Tibial nerve (tissue), 3 donors: ENCODE data around the gene ACTL6B.

Experiments used
- POLR2A ChIP-seq, 2 donors: fragments of 450-650 bp; IDR thresholded peaks; one replicate each; pipeline ENCODE4 v1.6.1; 2017; ENCODE audit warnings: antibody characterized with exemption in 2 of 2, mild to moderate bottlenecking in 2 of 2, moderate library complexity in 2 of 2
- TF ChIP-seq, protein P1 (sequence below), 5 experiments: fragments of 200-600 bp in 3 of 5; fragments of 450-650 bp in 2 of 5; sonication (generic) in 3 of 5; IDR thresholded peaks; one replicate each; pipeline ENCODE4 v1.5.1; 2016 to 2019; ENCODE audit warnings: antibody characterized with exemption in 5 of 5, mild to moderate bottlenecking in 3 of 5, moderate library complexity in 2 of 5

DNA sequence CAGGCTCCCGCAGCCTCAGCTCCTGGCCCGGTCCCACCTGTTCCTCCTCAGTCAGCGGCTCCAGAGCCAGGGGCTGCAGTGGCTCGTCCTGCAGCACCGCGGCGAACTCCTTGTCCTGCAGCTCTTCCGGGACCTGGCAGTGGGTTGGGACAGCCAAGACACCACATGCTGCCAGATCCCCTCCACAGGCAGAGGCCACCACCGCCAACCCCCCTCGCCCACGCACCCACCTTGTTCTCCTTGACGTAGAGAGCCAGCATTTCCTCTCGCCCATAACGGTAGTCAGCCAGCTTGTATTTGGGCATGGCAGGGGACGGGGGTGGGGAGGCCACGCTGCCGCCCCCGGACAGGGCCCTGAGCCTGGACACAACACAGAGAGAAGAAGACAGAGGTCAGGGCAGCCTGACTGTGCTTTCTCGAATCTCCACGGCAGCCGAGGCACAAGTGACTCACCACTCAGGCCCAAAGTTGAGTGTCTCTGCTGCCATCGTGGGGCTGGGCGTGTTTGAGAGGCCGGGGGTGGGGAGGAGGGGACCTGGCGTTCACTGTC is 31.6 kb upstream of the ACTL6B start:
- no peak for TF ChIP-seq POLR2A (IDR thresholded peaks at IDR 0.05)
- TF ChIP-seq, protein P1, sequence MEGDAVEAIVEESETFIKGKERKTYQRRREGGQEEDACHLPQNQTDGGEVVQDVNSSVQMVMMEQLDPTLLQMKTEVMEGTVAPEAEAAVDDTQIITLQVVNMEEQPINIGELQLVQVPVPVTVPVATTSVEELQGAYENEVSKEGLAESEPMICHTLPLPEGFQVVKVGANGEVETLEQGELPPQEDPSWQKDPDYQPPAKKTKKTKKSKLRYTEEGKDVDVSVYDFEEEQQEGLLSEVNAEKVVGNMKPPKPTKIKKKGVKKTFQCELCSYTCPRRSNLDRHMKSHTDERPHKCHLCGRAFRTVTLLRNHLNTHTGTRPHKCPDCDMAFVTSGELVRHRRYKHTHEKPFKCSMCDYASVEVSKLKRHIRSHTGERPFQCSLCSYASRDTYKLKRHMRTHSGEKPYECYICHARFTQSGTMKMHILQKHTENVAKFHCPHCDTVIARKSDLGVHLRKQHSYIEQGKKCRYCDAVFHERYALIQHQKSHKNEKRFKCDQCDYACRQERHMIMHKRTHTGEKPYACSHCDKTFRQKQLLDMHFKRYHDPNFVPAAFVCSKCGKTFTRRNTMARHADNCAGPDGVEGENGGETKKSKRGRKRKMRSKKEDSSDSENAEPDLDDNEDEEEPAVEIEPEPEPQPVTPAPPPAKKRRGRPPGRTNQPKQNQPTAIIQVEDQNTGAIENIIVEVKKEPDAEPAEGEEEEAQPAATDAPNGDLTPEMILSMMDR (IDR thresholded peaks at IDR 0.05): no peak
